ENCODE results near the gene TRIM73.
"Not testable (repeated sequence)": the region's sequence is repeated elsewhere in the genome, so short reads cannot be mapped to it uniquely, and the experiment has no call there.

- not testable (repeated sequence) for TF ChIP-seq CTCF (conservative IDR thresholded peaks at IDR 0.05); EZH2 (IDR thresholded peaks at IDR 0.05; ENCODE audit: low read depth)
Measured at GRCh38 chr7:75421798-75422710, 26.6 kb downstream of the TRIM73 start.

Data from PC-9 (cell line).